HG02678 (cell line): Measurements from ENCODE around the gene UNCX.
"Not testable (repeated sequence)": the region's sequence is repeated elsewhere in the genome, so short reads cannot be mapped to it uniquely, and the experiment has no call there.

Experiments
- ATAC-seq: cut with Tn5 transposase; IDR thresholded peaks from one replicate; pipeline ENCODE4 v1.9.1; 2021; ENCODE audit warnings: mild to moderate bottlenecking, moderate library complexity; ENCODE audit not compliant: unreplicated experiment

UNCX gene

GRCh38 chr7:1232623-1233332 lies at the start of gene UNCX:
TSS of gene UNCX (plus strand) at chr7:1232872. CDS start at chr7:1233018, 146 bp downstream.
- no peak for ATAC-seq

- ATAC-seq, result no peak
These were observed 45.5 kb upstream of the UNCX start for GRCh38 chr7:1187127-1187526.

GRCh38 chr7:1188720-1189294 lies 43.9 kb upstream of the UNCX start:
- no peak for ATAC-seq

- ATAC-seq, result no peak
These were observed 42.5 kb upstream of the UNCX start for GRCh38 chr7:1189986-1190772.

- no peak for ATAC-seq
These were observed 40.4 kb upstream of the UNCX start for GRCh38 chr7:1192171-1192676.

GRCh38 chr7:1193593-1194424 lies 38.9 kb upstream of the UNCX start:
- no peak for ATAC-seq

GRCh38 chr7:1196441-1196840 lies 36.2 kb upstream of the UNCX start:
- not testable (repeated sequence) for ATAC-seq

GRCh38 chr7:1196950-1197349 lies 35.7 kb upstream of the UNCX start:
- no peak for ATAC-seq

- ATAC-seq, result no peak
These were observed 34.6 kb upstream of the UNCX start for GRCh38 chr7:1197997-1198625.

GRCh38 chr7:1200045-1200444 lies 32.6 kb upstream of the UNCX start:
- no peak for ATAC-seq

- ATAC-seq, result no peak
These were observed 30.8 kb upstream of the UNCX start for GRCh38 chr7:1201916-1202315.

- ATAC-seq, result not testable (repeated sequence)
These were observed 29.8 kb upstream of the UNCX start for GRCh38 chr7:1202914-1203313.

GRCh38 chr7:1204460-1205140 lies 28.1 kb upstream of the UNCX start:
- ATAC-seq, result no peak

GRCh38 chr7:1205742-1206141 lies 26.9 kb upstream of the UNCX start:
- not testable (repeated sequence) for ATAC-seq

- ATAC-seq, result no peak
These were observed 23.6 kb upstream of the UNCX start for GRCh38 chr7:1209097-1209496.

GRCh38 chr7:1210321-1210978 lies 22.2 kb upstream of the UNCX start:
- no peak for ATAC-seq

GRCh38 chr7:1210979-1211608 lies 21.6 kb upstream of the UNCX start:
- ATAC-seq, result no peak

GRCh38 chr7:1211611-1212010 lies 21.1 kb upstream of the UNCX start:
- no peak for ATAC-seq

- ATAC-seq, result not testable (repeated sequence)
These were observed 20.6 kb upstream of the UNCX start for GRCh38 chr7:1212025-1212424.
